Chondrocyte (in vitro differentiated cells): ENCODE data around the gene DEFB113. TPM values are rescaled to one million over a fixed set of nuclear protein-coding genes. Genes with fewer than 3 reads are reported as not detected.

ENCODE experiments used
- DNase-seq: peaks from one replicate; pipeline ENCODE4 v3.0.0; 2021; ENCODE audit warnings: mixed read lengths, low spot score
- H3K27ac Mint-ChIP-seq: one replicate; pipeline ENCODE4 v1.8.0; 2021; ENCODE audit warnings: mild to moderate bottlenecking, moderate library complexity, mixed read lengths; ENCODE audit not compliant: unreplicated experiment
- H3K27me3 Mint-ChIP-seq: 2 replicates; pipeline ENCODE4 v1.8.0; 2021; ENCODE audit warnings: low read depth, mixed read lengths
- H3K36me3 Mint-ChIP-seq: 2 replicates; pipeline ENCODE4 v1.8.0; 2021; ENCODE audit warnings: low read depth, mixed read lengths
- H3K4me1 Mint-ChIP-seq: 2 replicates; pipeline ENCODE4 v1.8.0; 2021; ENCODE audit warnings: low read depth, mild to moderate bottlenecking, mixed read lengths
- H3K4me3 Mint-ChIP-seq: one replicate; pipeline ENCODE4 v1.8.0; 2021; ENCODE audit warnings: mild to moderate bottlenecking, moderate library complexity, mixed read lengths; ENCODE audit not compliant: unreplicated experiment
- H3K9me3 Mint-ChIP-seq: 2 replicates; pipeline ENCODE4 v1.8.0; 2021; ENCODE audit warnings: low read depth, mixed read lengths
- CTCF ChIP-seq: fragments of 200-600 bp; sonication (generic); IDR thresholded peaks from 2 replicates; pipeline ENCODE4 v1.5.0; 2021; ENCODE audit warnings: antibody characterized with exemption, mild to moderate bottlenecking, moderate library complexity
- total RNA-seq: library from RNA; stranded (reverse); gene quantifications from 3 replicates; pipeline ENCODE4 v1.2.1, GENCODE V29; 2021

The DEFB113 gene
- total RNA-seq, 1 donor from 2014 or later: not detected

- no peak for DNase-seq
- Mint-ChIP-seq H3K4me3 (no peak overlapping the region), H3K36me3 (no peaks in the 10 kb centered on the region), H3K27me3 (peaks cover 22% of the 10 kb centered on the region), H3K4me1 (peaks cover 16% of the 10 kb centered on the region), H3K9me3 (no peaks in the 10 kb centered on the region), H3K27ac (no peak overlapping the region)
- TF ChIP-seq CTCF: no peak
Measured at GRCh38 chr6:49918787-49919186, 50.6 kb downstream of the DEFB113 start.

Other genes starting within 250 kb of the DEFB113 start
- gene CRISP3, start 225.2 kb downstream of the DEFB113 start, total RNA-seq: not detected in 3 replicates
- not detected in 3 replicates for gene PGK2, start 182.3 kb downstream of the DEFB113 start, total RNA-seq
- gene CRISP1, start 103.1 kb downstream of the DEFB113 start, total RNA-seq: not detected in 3 replicates
- gene DEFB114, start 5.5 kb downstream of the DEFB113 start, total RNA-seq: not detected in 3 replicates
- not detected in 3 replicates for gene DEFB110, start 52.4 kb upstream of the DEFB113 start, total RNA-seq
- gene DEFB112, start 80.3 kb upstream of the DEFB113 start, total RNA-seq: not detected in 3 replicates